ENCODE results near the gene CCNL2. TPM values are rescaled to one million over a fixed set of nuclear protein-coding genes. Genes with fewer than 3 reads are reported as not detected.

Gene CCNL2
- total RNA-seq, 1 experiment from 2014 or later, result 173 TPM

GRCh38 chr1:1437033-1437903, 38.1 kb upstream of the CCNL2 start:
- Histone ChIP-seq H4K8ac (replicated peaks; ENCODE audit: insufficient read length, low read depth, low read length) (no peak overlapping the region), H3T11ph (ENCODE audit: low read length) (no peak overlapping the region), H3K9ac (ENCODE audit: extremely low read depth, insufficient read length, low read length) (no peak overlapping the region), H3K14ac (ENCODE audit: insufficient read depth, low read length) (no peak overlapping the region), H2BK120ac (ENCODE audit: low read depth, low read length, poor library complexity, severe bottlenecking) (no peak overlapping the region), H4K91ac (ENCODE audit: insufficient read length, low read depth, low read length) (no peak overlapping the region), H2AK5ac (ENCODE audit: insufficient read length, low read length) (no peak overlapping the region), H2BK15ac (ENCODE audit: low read depth, low read length) (no peak overlapping the region), H3K23ac (ENCODE audit: insufficient read length, low read depth, low read length) (no peak overlapping the region), H3K79me2 (ENCODE audit: insufficient read depth, low read length) (peaks cover 2% of the 10 kb centered on the region; the same call in 1 of the 2 replicates), H3K23me2 (ENCODE audit: insufficient read length, low read depth, low read length, poor library complexity, severe bottlenecking) (peaks cover 10% of the 10 kb centered on the region), H4K20me1 (ENCODE audit: control insufficient read depth, insufficient read depth, insufficient read length) (no peaks in the 10 kb centered on the region), H3K56ac (ENCODE audit: insufficient read length, low read depth, low read length) (no peak overlapping the region), H3K18ac (ENCODE audit: insufficient read length, low read depth, low read length) (no peak overlapping the region), H3K4ac (ENCODE audit: low read depth, low read length) (no peak overlapping the region), H3K27me3 (ENCODE audit: insufficient read depth, low read length) (no peaks in the 10 kb centered on the region), H3K4me1 (ENCODE audit: insufficient read depth, low read length) (no peaks in the 10 kb centered on the region; the same call in 1 of the 2 replicates), H2AFZ (ENCODE audit: low read length) (no peak overlapping the region), H2BK12ac (ENCODE audit: insufficient read length, low read depth, low read length) (no peak overlapping the region), H3K27ac (ENCODE audit: insufficient read length, low read depth, low read length) (no peak overlapping the region), H2BK5ac (ENCODE audit: insufficient read length, low read length) (no peak overlapping the region), H3K9me3 (ENCODE audit: control insufficient read depth, low read depth, low read length) (no peaks in the 10 kb centered on the region), H3K4me2 (ENCODE audit: insufficient read depth, insufficient read length, low read length) (no peak overlapping the region), H2BK20ac (ENCODE audit: low read depth, low read length, poor library complexity, severe bottlenecking) (no peak overlapping the region), H4K5ac (ENCODE audit: insufficient read length, low read depth, low read length) (no peak overlapping the region), H3K79me1 (ENCODE audit: insufficient read depth, low read depth, low read length, poor library complexity, severe bottlenecking) (no peaks in the 10 kb centered on the region)
- H3K36me3 Mint-ChIP-seq (ENCODE audit: insufficient read depth in 1 of 3, low read depth in 3 of 3), result peaks cover 0 to 9% (median 3%) of the 10 kb centered on the region in 3 experiments; a peak in 4 of 7 replicates
- H3K27ac Mint-ChIP-seq, result no peak overlapping the region
- TF ChIP-seq, protein P1, sequence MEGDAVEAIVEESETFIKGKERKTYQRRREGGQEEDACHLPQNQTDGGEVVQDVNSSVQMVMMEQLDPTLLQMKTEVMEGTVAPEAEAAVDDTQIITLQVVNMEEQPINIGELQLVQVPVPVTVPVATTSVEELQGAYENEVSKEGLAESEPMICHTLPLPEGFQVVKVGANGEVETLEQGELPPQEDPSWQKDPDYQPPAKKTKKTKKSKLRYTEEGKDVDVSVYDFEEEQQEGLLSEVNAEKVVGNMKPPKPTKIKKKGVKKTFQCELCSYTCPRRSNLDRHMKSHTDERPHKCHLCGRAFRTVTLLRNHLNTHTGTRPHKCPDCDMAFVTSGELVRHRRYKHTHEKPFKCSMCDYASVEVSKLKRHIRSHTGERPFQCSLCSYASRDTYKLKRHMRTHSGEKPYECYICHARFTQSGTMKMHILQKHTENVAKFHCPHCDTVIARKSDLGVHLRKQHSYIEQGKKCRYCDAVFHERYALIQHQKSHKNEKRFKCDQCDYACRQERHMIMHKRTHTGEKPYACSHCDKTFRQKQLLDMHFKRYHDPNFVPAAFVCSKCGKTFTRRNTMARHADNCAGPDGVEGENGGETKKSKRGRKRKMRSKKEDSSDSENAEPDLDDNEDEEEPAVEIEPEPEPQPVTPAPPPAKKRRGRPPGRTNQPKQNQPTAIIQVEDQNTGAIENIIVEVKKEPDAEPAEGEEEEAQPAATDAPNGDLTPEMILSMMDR (conservative IDR thresholded peaks at IDR 0.05), result no peak
- no CpG with 5 or more reads among the region's 31 CpGs for WGBS (ENCODE audit: extremely low coverage, insufficient read length, low lambda C conversion rate)
- no peak for DNase-seq
- H3K4me1 Mint-ChIP-seq, result peaks cover 19 to 28% of the 10 kb centered on the region in 2 experiments
- peak overlapping the region in 1 of 2 experiments; percentile 78; a peak in 1 of 5 replicates for H3K4me3 Mint-ChIP-seq
- no peaks in the 10 kb centered on the region for H3K27me3 Mint-ChIP-seq (ENCODE audit: low read depth)
- no peaks in the 10 kb centered on the region for H3K9me3 Mint-ChIP-seq
